Retinal pigment epithelial cell (primary cell): ENCODE data around the gene HEATR1.
A peak's percentile ranks its signal among the peaks of the same experiment; 100 is the strongest.
"Not testable (repeated sequence)": the region's sequence is repeated elsewhere in the genome, so short reads cannot be mapped to it uniquely, and the experiment has no call there.

Experiments
- DNase-seq: peaks from one replicate; pipeline ENCODE4 v3.0.0-alpha.2; 2010; ENCODE audit warnings: low read depth
- H3K4me3 ChIP-seq: 2 replicates; pipeline ENCODE4 v1.5.1; 2011; ENCODE audit warnings: mild to moderate bottlenecking, low read length, control low read depth, moderate library complexity
- CTCF ChIP-seq: conservative IDR thresholded peaks from 2 replicates; pipeline ENCODE4 v1.5.1; 2011; ENCODE audit warnings: low read depth, low read length, control low read depth, inconsistent platforms

HEATR1 gene

GRCh38 chr1:236511735-236512418, 92.4 kb downstream of the HEATR1 start:
- no peak for DNase-seq
- no peak overlapping the region for H3K4me3 ChIP-seq

GRCh38 chr1:236509647-236510401, 94.5 kb downstream of the HEATR1 start:
- TF ChIP-seq CTCF: no peak
- no peak overlapping the region for H3K4me3 ChIP-seq
- DNase-seq: no peak

More at GRCh38 chr1:236511735-236512418, 92.4 kb downstream of the HEATR1 start:
- TF ChIP-seq CTCF: no peak

- no peak for DNase-seq
- H3K4me3 ChIP-seq: no peak overlapping the region
- TF ChIP-seq CTCF: no peak
Observed at GRCh38 chr1:236509203-236509602, 95.1 kb downstream of the HEATR1 start.

- TF ChIP-seq CTCF: no peak
- H3K4me3 ChIP-seq: no peak overlapping the region
- DNase-seq: no peak
Observed at GRCh38 chr1:236508593-236509027, 95.7 kb downstream of the HEATR1 start.

- TF ChIP-seq CTCF: no peak
- peak; percentile 76 for DNase-seq
- H3K4me3 ChIP-seq: no peak overlapping the region
Observed at GRCh38 chr1:236507022-236507700, 97.2 kb downstream of the HEATR1 start.

- DNase-seq, H3K4me3 ChIP-seq: not testable (repeated sequence)
Observed at GRCh38 chr1:236504338-236504737, 100.0 kb downstream of the HEATR1 start.

GRCh38 chr1:236502972-236503639, 101.2 kb downstream of the HEATR1 start:
- no peak for TF ChIP-seq CTCF
- DNase-seq: peak; percentile 72
- H3K4me3 ChIP-seq: peak overlapping the region; percentile 35
